HG03457 (cell line): Measurements from ENCODE around the gene DPYD.

Source experiments
- ATAC-seq: cut with Tn5 transposase; IDR thresholded peaks from one replicate; pipeline ENCODE4 v1.9.1; 2021; ENCODE audit warnings: moderate number of reproducible peaks; ENCODE audit not compliant: unreplicated experiment

DPYD gene

GRCh38 chr1:97461782-97462181 lies 459.1 kb downstream of the DPYD start:
- ATAC-seq: peak; percentile 95

DNA sequence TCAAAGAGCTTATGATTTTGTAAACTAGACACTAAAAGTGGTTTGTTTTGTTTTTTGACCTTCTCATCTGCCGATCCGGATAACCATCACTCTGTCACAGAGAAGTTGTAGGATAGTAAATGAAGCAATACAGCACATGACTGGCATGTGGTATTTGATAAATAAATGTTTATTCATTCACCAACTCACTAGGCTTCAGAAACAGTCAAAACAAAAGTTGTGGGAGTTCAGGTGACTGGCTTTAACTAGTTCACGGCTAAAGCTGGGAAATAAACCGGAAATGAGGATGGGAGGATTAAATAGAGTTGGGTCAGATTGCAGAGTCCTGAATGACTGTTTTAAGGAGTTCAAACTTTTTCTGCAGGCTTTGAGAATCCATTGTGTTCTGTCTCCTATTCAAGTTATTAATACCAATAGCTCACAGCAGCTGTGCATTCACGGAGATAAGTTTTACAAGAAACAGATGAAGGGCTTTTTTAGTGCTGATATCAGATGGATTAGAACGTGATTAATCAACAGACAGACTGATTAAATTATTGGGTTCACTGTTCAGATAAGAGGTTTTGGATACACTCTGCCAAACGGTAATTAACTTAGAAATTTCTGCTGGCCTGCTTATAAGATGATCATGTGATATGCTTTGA lies 463.3 kb downstream of the DPYD start:
- ATAC-seq: no peak

DNA sequence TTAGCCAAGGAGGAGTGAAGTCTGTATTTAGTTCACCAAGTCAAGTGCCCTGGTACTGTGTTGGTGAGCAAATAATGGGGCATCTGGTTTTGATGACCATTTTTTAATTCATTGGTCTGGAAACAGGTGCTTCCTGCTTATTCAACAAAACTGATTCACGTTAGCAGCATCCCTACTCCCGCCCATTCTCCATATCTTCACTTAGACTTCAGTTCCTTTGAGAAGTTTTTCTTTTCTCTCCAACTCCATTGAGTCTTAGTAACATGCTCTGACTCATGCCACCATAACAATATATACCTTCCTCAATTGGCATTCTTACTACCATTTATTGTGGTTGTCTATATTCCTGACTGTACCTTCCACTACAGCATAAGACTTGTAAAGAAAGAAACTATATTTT lies 468.9 kb downstream of the DPYD start:
- no peak for ATAC-seq

DNA sequence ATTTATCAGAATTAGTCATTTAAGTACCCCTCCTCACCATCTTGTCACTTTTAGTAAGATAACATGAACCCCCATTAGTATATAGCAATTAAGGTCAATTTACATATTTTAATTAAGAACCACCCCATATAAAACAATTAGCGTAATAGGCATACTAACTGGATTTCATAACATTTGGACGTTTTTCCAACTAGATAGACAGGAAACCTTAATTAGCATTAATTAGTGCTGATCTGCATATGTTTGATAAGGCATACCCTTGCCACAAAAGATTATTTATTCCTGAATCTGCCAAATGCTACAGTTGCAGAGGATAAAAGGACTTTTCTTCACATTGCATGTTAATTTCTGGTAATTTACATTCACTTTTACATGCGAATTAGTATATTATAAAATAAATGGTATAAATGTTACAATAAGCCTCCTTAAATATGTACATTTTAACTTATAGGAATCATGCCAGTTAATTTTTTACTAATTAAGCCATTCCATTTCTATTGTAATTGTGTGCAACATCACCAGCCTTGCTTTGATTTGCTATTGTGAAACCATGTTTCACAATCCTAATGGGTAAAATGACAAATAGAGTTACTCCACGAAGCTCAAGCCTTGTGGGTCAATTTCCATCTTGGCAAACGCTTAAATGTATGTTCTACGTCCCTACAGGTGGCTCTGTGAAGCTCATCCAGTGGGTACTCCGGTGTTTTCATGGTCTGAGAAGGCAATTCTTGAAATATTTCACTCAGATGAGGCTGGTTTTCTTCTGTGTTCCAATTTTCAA lies 469.6 kb downstream of the DPYD start:
- no peak for ATAC-seq

GRCh38 chr1:97441966-97442365 lies 478.9 kb downstream of the DPYD start:
- no peak for ATAC-seq

DNA sequence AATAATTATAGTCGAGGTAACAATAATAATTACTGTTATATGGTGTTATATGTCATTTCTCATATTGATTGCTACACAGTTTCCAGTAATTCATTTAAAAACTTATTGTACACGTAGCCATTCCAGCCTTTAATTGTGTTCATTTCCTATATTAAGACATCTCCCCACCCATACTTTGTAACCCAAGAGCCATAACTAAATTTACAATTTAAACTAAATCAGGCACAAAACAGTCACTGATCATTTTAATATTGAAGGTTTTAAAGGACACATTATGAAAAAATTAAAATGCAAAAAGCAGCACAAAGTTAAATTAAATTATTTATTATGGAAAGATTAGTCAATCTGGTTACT lies 487.0 kb downstream of the DPYD start:
- no peak for ATAC-seq

DNA sequence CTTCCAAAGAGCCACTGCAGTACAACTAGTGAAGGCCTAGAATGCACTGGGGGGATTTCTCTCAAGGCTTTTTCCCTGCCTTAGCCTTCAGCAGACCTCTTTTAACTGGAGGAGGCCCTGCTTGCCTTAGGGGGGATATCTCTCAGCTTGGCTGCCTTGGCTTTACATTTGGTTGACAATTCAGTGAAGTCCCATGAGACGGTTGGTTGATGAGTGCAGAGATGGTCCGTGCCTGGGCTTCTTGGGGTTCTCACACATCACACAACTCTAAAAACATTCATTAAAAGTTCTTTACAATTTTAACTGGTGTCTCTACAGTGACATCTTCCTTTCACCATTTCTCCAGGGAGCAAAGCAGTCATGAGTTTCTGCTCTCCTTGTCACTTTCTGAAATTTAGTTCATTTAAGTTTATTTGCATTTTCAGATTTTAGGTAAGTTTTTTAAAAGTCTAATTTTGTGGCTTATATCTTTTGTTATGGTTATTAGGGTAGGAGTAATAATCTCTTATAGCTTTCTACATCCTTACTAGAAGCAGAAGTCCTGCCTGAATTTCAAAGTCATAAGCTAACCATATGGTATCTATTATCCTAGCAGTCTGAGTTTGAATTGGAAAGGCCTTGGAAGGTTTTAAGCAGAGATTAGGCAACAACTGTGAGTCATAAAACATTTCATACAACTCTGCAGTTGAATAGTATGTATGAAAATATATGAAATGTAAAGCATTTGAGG lies 487.6 kb downstream of the DPYD start:
- no peak for ATAC-seq

DNA sequence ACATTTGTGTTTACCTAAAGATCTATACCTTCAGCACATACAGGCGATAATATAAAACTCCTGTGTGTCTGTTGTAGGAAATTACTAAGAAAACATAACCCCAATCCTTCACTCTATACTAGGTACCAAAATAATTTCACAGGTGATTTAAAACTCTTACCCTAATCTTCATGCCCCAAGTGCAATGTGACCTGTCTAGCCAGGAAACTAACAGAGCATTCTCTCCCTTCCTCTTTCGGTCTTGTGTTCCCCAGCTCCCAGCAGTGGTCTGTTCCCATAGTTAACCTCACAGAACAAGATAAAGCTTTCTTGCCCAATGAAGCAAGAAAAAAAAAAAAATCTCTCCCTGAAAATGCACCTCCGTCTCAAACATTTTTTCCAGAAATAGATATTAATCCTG lies 493.5 kb downstream of the DPYD start:
- ATAC-seq: no peak

DNA sequence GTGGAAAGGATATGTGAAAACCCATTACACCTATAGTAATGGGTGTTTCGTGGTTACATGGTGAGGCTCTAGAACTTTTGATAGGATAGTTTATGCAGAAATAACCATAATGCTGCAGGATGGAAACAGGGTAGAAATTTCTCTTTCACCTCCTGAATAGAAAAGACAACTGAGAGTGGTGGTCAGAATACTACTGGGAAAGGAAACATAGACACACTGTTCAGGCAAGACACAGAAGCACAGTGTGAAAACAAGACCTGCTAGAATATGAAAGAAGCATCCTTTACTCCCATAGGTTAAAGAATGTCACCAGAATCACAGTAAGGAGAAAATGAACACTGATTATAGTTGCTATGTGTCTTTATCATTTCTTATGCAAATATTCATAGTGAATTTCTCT lies 496.6 kb downstream of the DPYD start:
- ATAC-seq: no peak

GRCh38 chr1:97423403-97423802 lies 497.4 kb downstream of the DPYD start:
- ATAC-seq: no peak

DNA sequence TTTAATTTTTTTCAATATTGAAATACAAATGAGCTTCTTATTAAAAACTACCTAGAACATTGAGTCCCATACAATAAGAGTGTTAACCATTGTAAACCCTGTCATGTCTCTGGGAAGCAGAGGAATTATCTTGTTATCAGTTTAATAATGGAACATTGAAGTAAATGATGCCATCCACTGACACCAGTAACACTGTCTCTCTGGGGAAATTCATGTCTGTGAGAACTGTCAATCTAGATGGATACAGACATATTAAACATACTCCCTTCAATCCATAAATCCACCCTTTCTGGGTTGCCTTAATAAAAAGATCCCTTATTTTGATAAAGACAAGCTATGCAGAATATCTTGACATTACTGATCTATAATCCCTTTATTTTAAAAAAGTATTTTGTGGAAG lies 503.2 kb downstream of the DPYD start:
- no peak for ATAC-seq

- ATAC-seq: no peak
These were observed 506.0 kb downstream of the DPYD start for GRCh38 chr1:97414682-97415312.

DNA sequence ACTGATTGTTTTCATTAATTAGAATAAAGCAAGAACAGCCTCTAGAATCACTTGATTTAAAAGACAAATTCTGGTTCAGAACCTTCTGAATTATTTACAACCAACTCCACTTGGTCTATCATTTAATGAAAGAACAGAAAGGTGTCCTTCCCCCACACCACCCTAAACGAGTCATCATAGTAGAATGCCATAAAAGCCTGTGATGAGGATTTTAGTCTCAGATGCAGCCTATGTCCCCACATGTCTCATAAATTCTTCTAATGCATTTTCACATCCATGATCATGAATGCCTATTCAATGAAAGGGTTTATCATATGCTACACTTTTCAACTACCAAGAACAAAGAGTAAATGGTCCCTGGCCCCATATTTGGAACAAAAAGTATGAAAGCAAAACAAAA lies 508.1 kb downstream of the DPYD start:
- ATAC-seq: no peak

DNA sequence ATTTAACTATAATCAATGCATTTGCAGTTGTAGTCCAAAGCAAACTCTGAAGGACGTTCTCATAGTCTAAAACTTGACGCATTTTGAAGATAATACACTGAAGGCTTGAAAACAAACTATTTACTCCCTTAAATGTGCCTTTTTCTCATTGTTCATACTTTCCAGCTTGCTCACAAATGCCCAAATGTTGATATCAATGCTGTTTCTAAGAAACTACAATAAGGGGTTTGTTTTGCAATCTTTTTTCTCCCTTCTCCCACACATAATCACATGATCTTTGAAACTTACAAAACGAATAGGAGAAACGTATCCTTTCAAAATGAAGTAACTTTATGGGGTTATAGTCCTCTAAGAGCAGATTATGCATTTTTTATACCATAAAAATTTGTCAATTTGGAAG lies 508.7 kb downstream of the DPYD start:
- no peak for ATAC-seq

- ATAC-seq: no peak
These were observed 524.4 kb downstream of the DPYD start for GRCh38 chr1:97396463-97396862.

DNA sequence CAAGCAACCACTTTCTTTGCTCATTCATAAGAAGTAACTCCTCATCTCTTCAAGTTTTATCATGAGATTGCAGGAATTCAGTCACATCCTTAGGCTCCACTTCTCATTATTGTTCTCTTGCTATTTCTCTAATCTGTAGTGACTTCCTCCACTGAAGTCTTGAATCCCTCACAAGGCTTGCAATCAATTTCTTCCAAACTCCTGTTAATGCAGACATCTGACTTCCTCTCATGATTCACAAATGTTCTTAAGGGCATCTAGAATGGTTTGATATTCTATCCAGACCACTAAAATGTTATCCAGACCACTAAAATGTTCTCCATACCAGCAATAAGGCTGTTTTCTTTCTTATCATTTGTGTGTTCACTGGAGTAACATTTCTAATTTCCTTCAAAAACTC lies 528.1 kb downstream of the DPYD start:
- ATAC-seq: no peak

GRCh38 chr1:97385536-97386277 lies 535.1 kb downstream of the DPYD start:
- no peak for ATAC-seq

DNA sequence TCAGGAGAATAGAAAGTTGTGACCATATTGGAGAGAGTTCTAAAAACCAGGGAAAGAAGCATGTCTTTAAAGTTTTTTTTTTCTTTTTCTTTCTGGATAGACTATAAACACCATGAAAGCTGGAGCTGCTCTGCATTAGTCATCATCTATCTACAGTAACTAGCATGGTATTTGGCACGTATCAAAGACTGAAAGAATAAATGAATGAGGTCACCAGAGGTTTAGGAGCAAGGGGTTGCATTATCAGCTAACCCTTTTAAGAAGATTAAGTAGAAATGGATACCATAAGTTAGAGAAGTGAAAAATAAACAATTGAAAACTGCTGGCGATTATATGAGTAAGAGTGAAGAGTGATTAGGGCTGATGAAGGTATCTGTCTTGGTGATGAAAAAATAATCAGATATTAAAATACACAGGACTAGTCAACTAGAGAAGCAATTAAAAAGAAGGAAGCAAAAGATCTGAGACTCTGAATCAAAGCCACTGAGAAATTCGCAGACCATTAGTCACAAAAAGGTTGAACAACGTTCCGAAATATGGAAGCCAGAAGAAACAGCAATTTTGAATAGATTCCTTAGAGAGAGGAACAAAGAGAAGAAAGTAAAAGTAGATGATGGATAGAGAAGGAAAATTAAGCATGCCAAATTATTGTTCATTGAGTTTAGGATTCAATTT lies 536.4 kb downstream of the DPYD start:
- no peak for ATAC-seq

DNA sequence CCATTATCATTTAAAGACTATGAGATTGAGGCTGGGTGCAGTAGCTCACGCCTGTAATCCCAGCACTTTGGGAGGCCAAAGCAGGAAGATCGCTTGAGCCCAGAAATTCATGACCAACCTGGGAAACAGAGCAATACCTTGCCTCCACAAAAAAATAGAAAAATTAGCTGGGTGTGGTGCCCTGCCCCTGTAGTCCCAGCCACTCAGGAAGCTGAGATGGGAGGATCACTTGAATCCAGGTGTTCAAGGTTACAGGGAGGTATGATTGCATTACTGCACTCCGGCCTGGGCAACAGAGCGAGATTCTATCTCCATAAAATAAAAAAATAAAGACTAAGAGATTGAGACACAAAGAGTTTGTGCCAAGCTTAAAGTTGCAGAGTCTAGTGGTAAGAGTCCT lies 537.0 kb downstream of the DPYD start:
- no peak for ATAC-seq

DNA sequence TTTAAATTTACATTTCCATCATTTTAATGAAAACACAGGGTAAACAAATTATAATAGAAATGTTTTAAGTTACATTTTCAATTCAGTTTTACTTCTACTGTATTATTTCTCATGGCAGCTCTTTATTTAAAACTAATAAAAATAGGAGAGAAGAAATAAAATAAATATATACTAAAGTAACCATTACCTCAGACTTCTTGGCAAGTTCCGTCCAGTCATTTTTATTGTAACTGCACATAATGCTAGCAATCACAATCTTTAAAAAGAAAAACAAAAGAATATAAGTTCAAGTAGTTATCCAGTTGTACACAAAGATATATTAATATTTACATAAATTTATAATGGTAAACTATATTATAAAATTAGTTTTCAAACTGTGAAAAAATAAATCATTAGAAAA lies 538.6 kb downstream of the DPYD start:
- ATAC-seq: no peak
